HuH-7.5 (cell line): ENCODE results near the gene IFT88.
"Not testable (repeated sequence)": the region's sequence is repeated elsewhere in the genome, so short reads cannot be mapped to it uniquely, and the experiment has no call there.

Experiments
- DNase-seq: peaks from one replicate; pipeline ENCODE4 v3.0.0; 2011; ENCODE audit warnings: low spot score

The IFT88 gene

DNA sequence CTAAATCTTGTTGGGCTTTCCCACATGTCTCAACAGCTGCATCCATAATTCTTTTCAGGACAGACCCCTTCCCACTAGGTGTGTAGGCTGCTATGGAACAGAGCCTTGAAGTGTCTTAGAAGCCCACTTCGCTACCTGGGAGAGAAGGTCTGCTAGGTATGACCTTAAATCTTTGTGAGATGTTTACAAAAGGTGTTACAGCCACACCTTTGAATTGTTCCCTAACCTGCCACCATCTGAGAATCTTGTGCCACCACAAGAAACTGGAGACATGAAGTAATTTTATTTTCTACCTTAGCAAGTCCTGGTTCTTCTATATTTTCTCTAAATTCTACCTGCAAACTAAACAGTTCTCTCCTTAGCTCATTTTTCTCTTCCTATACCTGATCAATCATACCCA lies 69.1 kb downstream of the IFT88 start:
- DNase-seq: no peak

DNA sequence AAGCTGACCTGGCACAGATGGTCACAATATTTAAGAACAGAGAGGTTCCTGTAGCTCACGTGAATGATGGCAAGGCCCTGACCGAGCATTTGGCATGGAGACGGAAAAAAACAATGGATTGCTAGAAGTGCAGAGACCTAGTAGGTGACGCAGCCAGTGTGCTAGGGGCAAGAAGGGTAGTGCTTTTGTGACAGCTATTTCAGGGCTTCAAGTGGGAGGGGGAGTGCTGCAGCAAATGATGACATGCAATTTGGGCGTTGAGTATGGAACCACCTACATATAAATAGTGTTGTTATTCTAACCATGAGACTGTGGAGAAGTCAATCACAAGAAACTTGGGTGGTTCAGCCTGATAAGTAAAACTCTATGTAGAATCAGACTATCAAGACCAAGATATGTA lies 70.9 kb downstream of the IFT88 start:
- no peak for DNase-seq

DNA sequence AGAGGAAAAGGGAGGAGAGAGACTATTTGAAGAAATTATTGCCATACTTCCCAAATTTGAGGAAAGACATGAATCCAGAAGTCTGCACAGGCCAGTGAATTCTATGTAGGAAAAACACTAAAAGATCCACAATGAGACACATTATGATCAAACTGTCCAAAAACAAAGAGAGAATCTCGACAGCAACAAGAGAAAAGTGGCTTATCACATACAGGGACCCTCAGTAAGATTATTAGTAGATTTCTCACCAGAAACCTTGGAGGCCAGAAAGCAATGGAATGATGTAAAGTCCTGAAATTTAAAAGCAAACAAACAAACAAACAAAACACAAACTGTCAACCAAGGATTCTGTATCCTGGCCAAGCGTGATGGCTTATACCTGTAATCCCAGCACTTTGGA lies 80.8 kb downstream of the IFT88 start:
- no peak for DNase-seq

DNA sequence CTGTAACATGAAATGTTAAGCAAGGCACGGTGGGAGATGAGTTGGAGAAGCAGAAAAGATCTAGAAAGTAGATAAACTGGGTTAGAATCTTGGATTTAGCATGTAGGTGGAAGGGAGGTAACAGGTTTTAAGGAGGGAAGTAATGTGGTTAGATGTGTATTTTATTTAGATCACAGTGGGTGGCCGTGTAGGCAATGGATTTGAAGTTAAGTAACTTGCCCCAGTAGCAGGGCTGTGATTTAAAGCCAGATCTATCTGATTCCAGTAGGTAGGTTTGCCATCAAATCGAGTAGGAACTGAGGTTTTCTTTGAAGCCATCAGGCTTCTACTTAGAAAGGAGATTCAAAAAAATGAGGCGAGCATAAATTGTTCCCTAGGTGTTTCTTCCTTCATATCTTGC lies 86.0 kb downstream of the IFT88 start:
- DNase-seq: no peak

DNA sequence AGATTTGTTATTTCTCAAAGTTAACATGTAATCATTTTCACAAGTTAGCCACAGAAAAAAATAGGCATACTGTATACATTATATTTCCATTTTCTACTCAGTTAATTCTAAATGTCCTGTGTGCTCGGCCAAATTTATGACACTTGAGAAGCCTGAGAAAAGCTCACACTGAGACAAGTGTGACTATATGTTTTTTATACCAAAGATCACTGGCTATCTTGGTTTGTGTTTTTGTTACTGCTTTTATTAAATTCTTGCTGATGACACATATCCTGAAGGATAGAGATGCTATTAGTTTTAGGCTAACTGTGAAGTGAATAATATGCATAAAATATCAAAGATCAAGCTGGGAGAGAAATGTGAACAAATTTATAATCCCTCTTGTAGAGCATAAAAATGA lies 87.2 kb downstream of the IFT88 start:
- DNase-seq: no peak

DNA sequence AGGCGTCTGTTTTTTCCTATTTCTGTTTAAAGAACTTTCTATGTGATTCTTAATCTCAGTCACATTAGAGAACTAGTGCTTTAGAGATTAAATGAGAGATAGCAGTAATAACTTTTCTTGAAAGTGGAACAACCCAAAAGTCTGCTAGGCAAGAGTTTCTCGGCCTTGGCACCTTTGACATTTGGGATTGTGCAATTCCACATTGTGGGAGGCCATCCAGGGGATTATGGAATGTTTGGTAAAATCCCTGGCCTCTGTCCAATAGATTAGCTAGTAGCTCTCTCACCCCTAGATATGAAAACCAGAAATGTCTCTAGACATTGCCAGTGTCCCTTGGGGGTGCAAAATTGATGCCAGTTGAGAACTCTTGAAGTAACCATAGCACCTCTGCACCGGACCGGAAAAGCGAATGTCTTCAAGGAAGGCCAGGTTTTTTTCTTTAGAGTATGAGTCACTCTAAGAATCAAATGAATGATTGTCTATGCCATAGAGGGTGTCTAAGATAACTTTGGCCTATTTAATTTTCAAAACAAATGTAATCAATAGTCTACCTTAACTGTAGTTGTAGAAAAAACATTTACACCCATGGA lies 91.6 kb downstream of the IFT88 start:
- no peak for DNase-seq

DNA sequence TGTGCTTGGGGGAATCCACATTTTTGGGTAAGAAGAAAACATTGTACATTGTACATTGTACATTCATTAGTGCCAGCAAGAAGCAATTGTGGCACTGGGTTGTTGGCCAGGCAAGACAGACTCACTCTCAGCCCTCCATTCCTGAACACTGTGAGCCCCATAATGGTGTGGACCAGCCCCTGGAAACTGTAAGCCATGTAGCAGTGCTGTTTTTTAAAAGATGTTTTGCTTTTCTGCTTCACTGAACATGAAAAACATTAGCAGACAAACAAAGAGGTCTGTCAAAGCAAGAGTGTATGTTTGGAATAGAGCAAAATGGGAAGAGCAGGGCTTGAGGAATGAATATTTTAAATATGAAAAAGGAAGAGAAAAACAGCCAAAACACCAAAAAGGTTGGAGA lies 97.4 kb downstream of the IFT88 start:
- no peak for DNase-seq

DNA sequence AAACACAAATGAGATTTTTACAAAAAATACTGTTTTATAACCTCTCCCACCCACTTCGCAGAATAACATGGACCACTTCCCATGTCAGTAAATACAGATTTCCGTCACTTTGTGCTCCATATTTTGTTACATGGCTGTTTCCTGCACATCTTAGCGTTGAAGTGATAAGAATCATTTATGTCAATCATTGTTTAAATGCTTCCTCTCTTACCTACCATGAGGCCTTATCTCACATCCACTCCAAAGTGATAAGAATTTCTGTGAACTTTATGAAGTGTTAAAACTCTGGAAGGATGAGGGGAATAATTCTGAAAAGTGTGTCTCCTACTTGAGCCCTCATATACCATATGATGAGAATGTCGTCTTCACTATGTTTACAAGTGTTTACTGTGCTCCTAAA lies 100.0 kb downstream of the IFT88 start:
- no peak for DNase-seq

DNA sequence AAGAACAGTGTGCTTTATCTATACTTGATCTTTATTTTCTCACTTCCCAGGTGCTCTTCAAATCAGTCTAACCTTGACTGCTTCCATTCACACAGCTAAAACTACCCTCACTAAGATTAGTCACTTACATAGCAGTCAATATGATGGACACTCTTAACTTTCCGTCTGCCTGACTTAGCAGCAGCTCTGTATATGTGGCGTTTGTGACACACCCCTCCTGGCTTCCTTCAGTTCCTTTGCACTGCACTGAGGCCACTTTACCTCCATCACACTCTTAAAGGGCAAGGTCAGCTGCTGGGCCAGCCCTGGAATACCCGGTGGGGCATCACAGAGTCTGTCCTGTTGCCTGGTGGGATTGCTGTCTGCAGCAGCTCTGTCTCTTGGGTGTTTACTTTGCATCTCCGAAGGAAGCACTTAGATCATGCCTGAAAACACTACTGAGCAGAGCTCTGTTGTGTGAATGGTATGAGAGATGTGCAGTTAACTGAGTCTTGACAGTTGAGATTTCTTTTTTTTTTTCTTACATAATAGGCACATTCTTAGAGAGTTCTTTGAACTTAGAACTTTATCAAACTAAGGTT lies 101.0 kb downstream of the IFT88 start:
- no peak for DNase-seq

DNA sequence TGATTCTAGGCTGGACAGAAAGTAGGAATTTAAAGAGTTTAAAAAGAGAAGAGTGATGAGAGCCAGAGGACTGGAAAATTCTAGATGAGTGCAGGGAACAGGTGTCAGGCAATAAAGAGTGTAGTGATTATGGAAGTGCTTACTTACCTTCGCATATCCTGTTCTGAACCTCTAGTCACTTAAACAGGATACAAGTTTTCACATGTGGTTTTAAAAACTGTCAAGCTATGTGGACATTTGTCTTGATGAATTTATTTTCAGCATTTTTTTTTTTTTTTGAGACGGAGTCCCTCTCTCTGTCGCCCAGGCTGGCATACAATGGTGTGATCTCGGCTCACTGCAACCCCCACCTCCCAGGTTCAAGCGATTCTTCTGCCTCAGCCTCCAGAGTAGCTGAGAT lies 102.2 kb downstream of the IFT88 start:
- no peak for DNase-seq

DNA sequence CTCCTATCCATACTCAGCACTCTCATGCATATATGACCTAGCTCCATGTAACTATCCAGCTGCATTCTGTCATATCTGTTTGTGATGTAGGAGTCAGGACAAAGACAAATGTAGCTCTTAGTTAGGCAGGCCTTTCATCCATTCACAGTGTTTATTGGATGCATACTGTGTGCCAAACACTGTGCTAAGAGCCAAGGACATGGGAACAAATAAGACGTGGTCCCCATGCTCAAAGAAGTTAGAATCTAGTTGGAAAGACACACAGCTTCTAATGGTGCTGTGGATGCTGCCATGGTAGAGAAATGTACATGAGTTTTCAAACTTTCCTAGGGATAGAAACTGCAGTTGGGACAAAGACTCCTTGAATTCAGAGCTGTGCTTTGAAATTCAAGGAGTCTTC lies 104.8 kb downstream of the IFT88 start:
- no peak for DNase-seq

DNA sequence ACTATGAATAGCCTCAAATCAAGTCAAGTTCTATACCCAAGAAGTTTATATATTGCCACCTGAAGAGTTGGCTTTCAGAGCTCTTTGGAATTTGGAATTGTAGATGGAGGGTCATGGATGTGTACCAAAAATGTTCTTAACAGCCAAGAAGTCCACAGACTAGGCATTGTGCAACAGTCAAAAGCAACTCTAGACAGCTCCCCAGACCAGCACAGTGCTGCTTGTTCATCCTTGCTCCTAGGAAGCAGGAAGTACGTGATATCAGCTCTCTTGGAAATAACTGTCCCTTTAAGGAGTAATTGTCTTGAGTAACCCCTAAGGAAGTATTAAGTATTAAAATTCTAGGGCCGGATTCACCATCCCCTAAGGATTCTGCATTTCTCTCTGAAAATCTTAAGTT lies 105.8 kb downstream of the IFT88 start:
- no peak for DNase-seq

DNA sequence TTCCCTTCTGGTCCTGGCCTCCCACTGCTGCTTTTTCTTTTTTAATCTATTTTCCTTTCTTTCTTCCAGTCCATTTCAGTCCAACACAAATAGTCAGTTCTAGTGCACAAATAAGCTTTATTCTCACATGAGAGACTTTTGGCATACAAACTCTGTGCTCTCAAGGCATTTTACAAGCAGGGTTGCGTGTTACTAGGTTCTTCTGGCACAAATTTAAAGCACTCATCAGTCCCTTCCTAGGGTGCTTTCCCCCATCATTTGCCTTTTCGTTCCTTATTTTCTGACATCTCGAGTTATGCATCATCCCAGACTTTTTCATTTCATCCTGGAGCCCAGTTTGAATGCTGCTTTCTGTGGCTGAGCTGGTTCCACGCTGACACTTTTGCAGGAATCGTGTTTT lies 106.8 kb downstream of the IFT88 start:
- no peak for DNase-seq

DNA sequence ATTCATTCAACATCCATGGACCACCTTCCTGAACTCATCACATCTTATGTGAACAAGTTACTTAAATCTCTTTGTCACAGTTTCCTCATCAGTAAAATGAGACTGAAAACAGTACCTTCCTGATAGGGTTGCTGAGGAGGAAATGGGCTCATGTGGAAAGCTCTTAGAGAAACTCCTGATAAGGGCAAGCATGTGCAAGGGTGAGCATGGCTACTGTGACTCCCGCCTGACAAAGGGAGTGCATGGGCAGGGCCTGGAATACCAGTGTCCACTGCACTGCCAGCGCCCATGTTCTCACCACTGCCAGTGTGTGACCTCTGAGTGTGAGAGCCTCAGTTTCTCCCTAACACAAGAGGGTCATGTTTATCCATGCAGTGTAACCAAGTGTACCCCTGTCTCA lies 109.3 kb downstream of the IFT88 start:
- DNase-seq: no peak

DNA sequence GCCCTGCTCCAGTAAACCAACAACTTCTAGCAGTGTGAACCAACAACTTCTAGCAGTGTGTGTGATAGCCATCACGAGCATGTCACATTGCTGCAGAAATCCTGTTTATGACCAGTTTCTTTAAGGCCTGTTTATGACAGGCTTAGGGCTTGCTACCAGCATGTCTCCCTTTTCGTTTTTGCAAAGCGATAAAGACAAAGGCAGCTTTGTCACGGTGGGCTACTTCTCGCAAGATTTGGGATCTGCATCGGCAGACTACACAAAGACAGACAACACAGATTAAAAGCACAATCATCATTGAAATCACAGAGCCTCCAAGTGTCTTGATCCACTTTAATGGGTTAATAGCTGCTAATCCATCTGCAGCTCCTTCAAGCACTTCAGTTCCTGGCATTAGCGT lies 111.6 kb downstream of the IFT88 start:
- not testable (repeated sequence) for DNase-seq

DNA sequence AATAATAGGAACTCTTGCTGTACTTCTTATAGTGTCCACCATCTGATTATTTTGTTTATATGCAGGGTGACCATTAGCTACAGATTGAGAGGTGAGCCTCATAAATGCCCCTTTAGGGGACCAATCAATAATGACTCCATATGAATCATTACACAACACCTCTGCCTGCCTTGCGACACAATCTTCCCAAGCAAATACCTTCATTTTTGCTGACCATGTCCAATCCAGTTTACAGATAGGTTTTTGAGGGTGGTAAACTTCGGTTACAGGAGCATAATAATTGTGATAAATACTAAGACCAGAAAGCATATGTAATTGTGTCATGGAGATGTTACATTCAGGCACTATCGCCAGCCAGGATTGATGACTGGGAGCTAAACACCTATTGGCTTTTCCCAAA lies 112.9 kb downstream of the IFT88 start:
- DNase-seq: no peak

DNA sequence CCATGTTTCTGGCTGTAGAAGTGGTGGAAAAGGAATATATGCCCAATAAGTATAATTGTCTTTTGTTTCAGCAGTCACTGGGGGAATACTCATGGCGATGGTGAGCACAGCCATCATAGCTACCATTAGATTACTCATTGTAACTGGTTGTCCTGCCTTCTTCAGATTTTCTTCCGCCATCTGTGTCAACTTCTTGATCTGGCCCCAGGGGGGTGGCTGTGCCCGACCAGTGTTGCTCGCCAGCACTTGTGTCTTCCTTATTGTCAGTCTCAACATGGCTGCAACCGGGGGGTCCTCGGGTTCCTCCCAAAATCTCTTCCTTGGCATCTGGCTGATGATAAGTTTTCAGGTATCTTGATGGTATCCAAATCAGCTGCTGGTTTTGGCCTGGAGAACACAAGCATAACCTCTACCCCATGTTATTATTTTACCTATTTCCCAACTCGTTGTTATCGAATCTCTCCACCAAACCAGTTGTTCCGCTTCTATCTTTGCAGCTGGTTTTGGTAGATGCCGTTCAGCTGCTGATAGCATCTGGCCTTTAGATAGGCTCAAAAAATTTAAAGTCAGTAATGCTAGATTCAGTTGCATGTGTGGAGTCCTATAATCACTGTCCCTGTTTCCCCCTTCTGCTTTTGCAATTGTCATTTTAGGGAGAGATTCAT lies 113.6 kb downstream of the IFT88 start:
- no peak for DNase-seq

DNA sequence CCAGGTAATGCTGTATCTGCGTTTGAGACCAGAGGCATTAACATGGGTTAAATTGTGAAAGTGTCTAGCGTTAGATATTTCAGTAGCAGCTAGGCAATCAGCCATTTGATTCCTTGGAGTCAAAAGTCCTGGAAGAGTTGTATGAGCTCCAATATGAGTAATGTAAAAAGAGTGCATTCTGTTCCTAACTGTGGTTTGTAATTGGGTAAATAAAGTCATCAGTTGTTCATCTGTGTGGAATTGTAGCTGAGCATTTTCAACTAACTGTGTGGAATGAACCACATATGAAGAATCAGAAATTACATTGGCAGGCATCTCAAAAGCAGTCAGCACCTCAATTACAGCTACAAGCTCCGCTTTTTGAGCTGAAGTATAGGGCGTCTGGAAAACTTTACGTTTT lies 114.5 kb downstream of the IFT88 start:
- DNase-seq: not testable (repeated sequence)

DNA sequence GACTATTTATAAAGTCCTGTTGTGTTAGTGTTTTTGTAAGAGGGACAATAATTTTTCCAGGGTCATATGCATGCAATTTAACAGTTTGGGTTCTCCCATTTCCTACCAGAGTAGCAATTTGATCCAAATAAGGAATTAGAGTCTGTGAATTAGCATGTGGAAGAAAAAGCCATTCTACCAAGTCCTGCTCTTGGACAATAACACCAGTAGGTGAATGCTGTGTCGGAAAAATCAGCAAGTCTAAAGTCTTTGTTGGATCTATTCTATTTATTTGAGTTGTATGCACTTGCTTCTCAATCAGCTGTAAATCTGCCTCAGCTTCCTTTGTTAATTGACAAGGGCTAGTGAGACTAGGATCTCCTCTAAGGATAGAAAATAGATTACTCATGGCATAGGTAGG lies 115.1 kb downstream of the IFT88 start:
- DNase-seq: no peak

DNA sequence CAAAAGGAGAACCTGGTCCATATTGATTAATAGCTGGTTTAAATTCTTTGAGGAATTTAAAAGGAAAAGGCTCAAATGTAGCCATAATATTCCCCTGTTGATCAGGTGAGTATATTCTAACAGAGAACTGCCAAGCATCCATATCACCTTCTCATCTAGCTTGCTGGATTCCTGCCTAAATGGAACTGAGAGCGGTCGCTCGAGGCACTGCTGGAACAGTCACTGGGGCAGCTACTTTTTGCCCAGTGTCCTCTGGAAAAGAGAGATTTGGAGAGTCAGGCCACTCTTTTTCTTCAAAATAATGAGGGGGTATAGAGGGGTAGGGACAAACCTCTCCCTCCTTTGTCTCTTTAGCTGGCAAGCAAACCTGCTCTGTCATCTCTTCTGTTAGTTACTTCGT lies 117.1 kb downstream of the IFT88 start:
- no peak for DNase-seq

DNA sequence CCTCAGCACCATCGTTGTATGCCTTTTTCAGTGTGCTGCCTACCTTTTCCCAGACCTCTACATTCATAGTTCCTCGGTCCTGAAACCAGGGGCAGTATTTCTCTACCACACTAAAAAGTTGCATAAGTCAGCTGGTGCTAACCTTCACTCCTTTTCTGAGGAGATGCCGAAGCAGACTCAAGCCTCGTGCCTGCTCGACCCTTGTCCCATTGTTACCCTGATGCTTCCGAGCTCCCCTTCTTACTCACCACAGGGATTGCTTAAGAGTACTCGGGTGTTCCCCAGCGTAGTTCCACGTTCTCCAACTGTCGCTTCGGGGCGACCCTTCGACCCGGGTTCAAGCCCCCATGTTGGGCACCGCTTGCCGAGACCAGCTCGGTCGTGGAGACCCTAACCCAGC lies 117.6 kb downstream of the IFT88 start:
- DNase-seq: no peak

DNA sequence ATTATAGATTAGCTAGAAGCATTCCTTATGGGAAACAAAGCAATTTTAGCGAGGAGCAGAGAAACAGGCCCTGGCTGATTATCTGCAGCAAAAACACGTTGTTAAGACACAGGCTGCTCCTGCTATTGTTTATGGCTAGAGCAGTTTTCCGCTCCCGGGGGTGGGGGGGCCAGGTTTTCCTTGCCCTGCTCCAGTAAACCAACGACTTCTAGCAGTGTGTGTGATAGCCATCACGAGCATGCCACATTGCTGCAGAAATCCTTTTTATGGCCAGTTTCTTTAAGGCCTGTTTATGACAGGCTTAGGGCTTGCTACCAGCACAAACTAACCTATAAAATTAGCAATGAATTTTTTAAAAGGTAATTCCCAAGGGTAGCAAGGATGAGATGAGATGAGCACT lies 118.1 kb downstream of the IFT88 start:
- no peak for DNase-seq

DNA sequence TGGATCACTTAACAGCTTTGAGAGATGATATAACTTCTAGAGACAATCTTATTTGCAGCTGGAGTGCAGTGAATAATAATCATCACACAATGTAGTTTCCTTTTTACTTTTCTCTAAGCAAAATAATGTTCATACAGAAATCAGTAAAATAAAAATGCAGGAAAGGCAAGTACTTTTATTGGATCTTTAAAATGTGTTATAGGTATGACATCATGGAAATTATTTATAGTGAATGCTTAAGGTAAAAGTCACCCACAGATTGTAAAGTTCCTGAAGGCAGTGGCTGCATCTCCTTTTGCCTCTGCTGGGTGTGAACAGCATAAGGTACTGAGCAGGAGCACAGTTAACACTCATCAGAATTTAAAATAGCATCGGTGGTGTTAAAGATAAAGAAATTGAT lies 119.2 kb downstream of the IFT88 start:
- DNase-seq: no peak
